Stomach (tissue), 9 donors: ENCODE results near the gene RAET1G. TPM values are rescaled to one million over a fixed set of nuclear protein-coding genes. Genes with fewer than 3 reads are reported as not detected.

Experiments used
- DNase-seq, 2 donors: peaks; one replicate each; pipeline versions ENCODE4 v3.0.0 to v3.0.0-alpha.2; 2013 to 2019
- H3K27ac ChIP-seq, 5 donors: fragments of 200-600 bp in 4 of 5; sonication (generic) in 4 of 5; one replicate each; pipeline ENCODE4 v1.5.1; 2013 to 2019; ENCODE audit warnings: mild to moderate bottlenecking in 1 of 5, moderate library complexity in 1 of 5
- H3K27me3 ChIP-seq, 3 donors: fragments of 200-600 bp; sonication (generic); one replicate each; pipeline ENCODE4 v1.5.1; 2017 to 2019; ENCODE audit warnings: mixed run types in 1 of 3
- H3K36me3 ChIP-seq, 4 donors: fragments of 200-600 bp; sonication (generic); 1 replicate in 3 of 4; 2 replicates in 1 of 4; pipeline ENCODE4 v1.5.1; 2016 to 2019
- H3K4me1 ChIP-seq, 4 donors: fragments of 200-600 bp; sonication (generic); one replicate each; pipeline ENCODE4 v1.5.1; 2016 to 2019
- H3K4me3 ChIP-seq, 4 donors: fragments of 200-600 bp; sonication (generic) in 3 of 4; one replicate each; pipeline ENCODE4 v1.5.1; 2016 to 2019; ENCODE audit warnings: mild to moderate bottlenecking in 1 of 4
- H3K9me3 ChIP-seq, 4 donors: fragments of 200-600 bp; sonication (generic); one replicate each; pipeline ENCODE4 v1.5.1; 2016 to 2019
- CTCF ChIP-seq, 7 experiments: fragments of 450-650 bp in 4 of 7; fragments of 200-600 bp in 3 of 7; sonication (generic) in 3 of 7; IDR thresholded peaks; one replicate each; pipeline ENCODE4 v1.5.1; 2016 to 2019; ENCODE audit warnings: antibody characterized with exemption in 7 of 7, control low read depth in 2 of 7, mild to moderate bottlenecking in 1 of 7
- EP300 ChIP-seq: sonication (generic); formaldehyde crosslinking; IDR thresholded peaks from one replicate; pipeline ENCODE4 v1.6.1; 2017; ENCODE audit warnings: antibody characterized with exemption
- POLR2A ChIP-seq, 4 donors: fragments of 450-650 bp; IDR thresholded peaks; one replicate each; pipeline ENCODE4 v1.6.1; 2016; ENCODE audit warnings: antibody characterized with exemption in 4 of 4, control low read depth in 2 of 4, mild to moderate bottlenecking in 1 of 4, moderate library complexity in 1 of 4
- POLR2AphosphoS5 ChIP-seq, 3 donors: sonication (generic); formaldehyde crosslinking; IDR thresholded peaks; one replicate each; pipeline ENCODE4 v1.6.1; 2016; ENCODE audit warnings: antibody characterized with exemption in 3 of 3
- WGBS, 5 donors: extraction: QIAGEN DNeasy Blood & Tissue Kit in 3 of 5; methylation state at CpG; one replicate each; pipeline versions ENCODE4 v1.1.5 to v1.1.7; 2013 to 2018; 5-methylcytosine and 5-hydroxymethylcytosine counted together
- intact Hi-C: fragments of 100-400 bp; cut with DNase I; formaldehyde crosslinking; loops from one replicate; pipeline ENCODE4 v1.15.1; 2023; ENCODE audit warnings: low total_unique reads
- polyA plus RNA-seq, 3 donors: library from polyadenylated mRNA; stranded (reverse); fragments of 200-250 nt; gene quantifications; one replicate each; pipeline ENCODE4 v1.2.3, GENCODE V29; 2013
- total RNA-seq, 5 donors: library from RNA; depleted of rRNA; stranded (reverse); fragments of >200 nt; gene quantifications; one replicate each; pipeline versions ENCODE4 v1.1.0 to v1.2.3, GENCODE V29; 2014 to 2016
- donor health status: healthy with polysubstance abuse.
- donor health status: Bipolar disorder and iron deficiency.
- donor health status: healthy.

Gene RAET1G
- total and polyA plus RNA-seq, 8 donors = 0.89 to 3.1 TPM; not detected in 6

- 59 to 84% (median 74%) methylated on average over 8 to 11 of the region's 11 CpGs for WGBS, 5 donors
- no peaks in the 10 kb centered on the region for H3K27me3 ChIP-seq
- DNase-seq = no peak
- H3K4me1 ChIP-seq = peaks cover 18 to 26% (median 21%) of the 10 kb centered on the region in 4 donors
- H3K36me3 ChIP-seq = no peaks in the 10 kb centered on the region
- no peak overlapping the region for H3K27ac ChIP-seq
- no peak overlapping the region for H3K4me3 ChIP-seq
- intact Hi-C loops = no loop called here
- no peaks in the 10 kb centered on the region for H3K9me3 ChIP-seq
- TF ChIP-seq POLR2A (IDR thresholded peaks at IDR 0.05) = no peak
- TF ChIP-seq CTCF (IDR thresholded peaks at IDR 0.05) = no peak
- no peak for TF ChIP-seq POLR2AphosphoS5 (IDR thresholded peaks at IDR 0.05)
- TF ChIP-seq EP300 = no peak
These were observed 22.1 kb downstream of the RAET1G start for GRCh38 chr6:149900620-149901443.

- DNase-seq = no peak
- Histone ChIP-seq H3K4me3 (no peak overlapping the region), H3K27me3 (no peaks in the 10 kb centered on the region), H3K36me3 (no peaks in the 10 kb centered on the region), H3K4me1 (peaks cover 26 to 33% (median 29%) of the 10 kb centered on the region in 4 donors), H3K9me3 (no peaks in the 10 kb centered on the region), H3K27ac (no peak overlapping the region)
- no peak for TF ChIP-seq POLR2AphosphoS5 (IDR thresholded peaks at IDR 0.05)
- TF ChIP-seq CTCF (IDR thresholded peaks at IDR 0.05) = no peak
- no peak for TF ChIP-seq POLR2A (IDR thresholded peaks at IDR 0.05)
- no peak for TF ChIP-seq EP300
- WGBS, 5 donors = 86 to 91% (median 88%) methylated on average over 7 of the region's 7 CpGs
- intact Hi-C loops = no loop called here
These were observed 22.8 kb downstream of the RAET1G start for GRCh38 chr6:149899926-149900619.

- Histone ChIP-seq H3K27me3 (no peaks in the 10 kb centered on the region), H3K4me3 (no peak overlapping the region), H3K36me3 (no peaks in the 10 kb centered on the region), H3K9me3 (no peaks in the 10 kb centered on the region), H3K27ac (no peak overlapping the region), H3K4me1 (peaks cover 30 to 39% (median 35%) of the 10 kb centered on the region in 4 donors)
- DNase-seq = no peak
- TF ChIP-seq CTCF (IDR thresholded peaks at IDR 0.05) (no peak), POLR2A (IDR thresholded peaks at IDR 0.05) (no peak), EP300 (no peak), POLR2AphosphoS5 (IDR thresholded peaks at IDR 0.05) (no peak)
- intact Hi-C loops = no loop called here
- WGBS, 5 donors = 85 to 96% (median 92%) methylated on average over 6 of the region's 6 CpGs
These were observed 23.4 kb downstream of the RAET1G start for GRCh38 chr6:149899486-149899885.

- Histone ChIP-seq H3K4me3 (no peak overlapping the region), H3K36me3 (no peaks in the 10 kb centered on the region), H3K27me3 (no peaks in the 10 kb centered on the region), H3K4me1 (peaks cover 30 to 39% (median 35%) of the 10 kb centered on the region in 4 donors), H3K9me3 (no peaks in the 10 kb centered on the region), H3K27ac (no peak overlapping the region)
- intact Hi-C loops = no loop called here
- TF ChIP-seq POLR2AphosphoS5 (IDR thresholded peaks at IDR 0.05) (no peak), POLR2A (IDR thresholded peaks at IDR 0.05) (no peak), EP300 (no peak), CTCF (IDR thresholded peaks at IDR 0.05) (no peak)
- 91 to 96% (median 95%) methylated on average over 9 of the region's 9 CpGs for WGBS, 5 donors
- DNase-seq = no peak
These were observed 24.0 kb downstream of the RAET1G start for GRCh38 chr6:149898966-149899365.
